Cardiac muscle cell (in vitro differentiated cells and primary cell): ENCODE data around the gene MYO1E. TPM values are rescaled to one million over a fixed set of nuclear protein-coding genes. Genes with fewer than 3 reads are reported as not detected.
"Not testable (repeated sequence)": the region's sequence is repeated elsewhere in the genome, so short reads cannot be mapped to it uniquely, and the experiment has no call there.

Experiments
- DNase-seq, 2 donors: peaks; one replicate each; pipeline versions ENCODE4 v3.0.0 to v3.0.0-alpha.2; 2010 to 2017; ENCODE audit warnings: low read depth in 1 of 2, low spot score in 1 of 2
- H3K27ac ChIP-seq: fragments of 200-600 bp; sonication (generic); 2 replicates; pipeline ENCODE4 v1.5.1; 2016
- H3K27me3 ChIP-seq: fragments of 200-600 bp; sonication (generic); 2 replicates; pipeline ENCODE4 v1.6.0; 2016; ENCODE audit warnings: control low read depth
- H3K36me3 ChIP-seq: fragments of 200-600 bp; sonication (generic); 2 replicates; pipeline ENCODE4 v1.5.1; 2016; ENCODE audit warnings: control low read depth
- H3K4me1 ChIP-seq: fragments of 200-600 bp; sonication (generic); 2 replicates; pipeline ENCODE4 v1.8.1; 2017; ENCODE audit warnings: low read depth, mild to moderate bottlenecking, mixed run types
- H3K4me3 ChIP-seq: fragments of 200-600 bp; sonication (generic); 2 replicates; pipeline ENCODE4 v1.5.1; 2016; ENCODE audit warnings: mild to moderate bottlenecking
- H3K9me3 ChIP-seq: fragments of 200-600 bp; sonication (generic); 2 replicates; pipeline ENCODE4 v1.5.1; 2017; ENCODE audit warnings: low read depth, mild to moderate bottlenecking, control low read depth
- CTCF ChIP-seq: IDR thresholded peaks from 2 replicates; pipeline ENCODE4 v1.5.1; 2012; ENCODE audit warnings: low read depth, mild to moderate bottlenecking, low read length
- polyA plus RNA-seq: library from polyadenylated mRNA; unstranded; fragments of >200 nt; fragmentation: Nextera tagmentation; extraction: Ambion mirVana; gene quantifications from 2 replicates; pipeline ENCODE4 v1.2.1, GENCODE V29; 2016
- total RNA-seq: library from RNA; depleted of rRNA; stranded (reverse); fragments of >200 nt; gene quantifications from 2 replicates; pipeline ENCODE4 v1.2.3, GENCODE V29; 2016

MYO1E gene
- total and polyA plus RNA-seq, 2 experiments from 2014 or later = 22.0 to 27.7 TPM

GRCh38 chr15:59148153-59148833 is 224.4 kb downstream of the MYO1E start:
- H3K27me3 ChIP-seq = no peaks in the 10 kb centered on the region
- TF ChIP-seq CTCF = no peak
- no peak overlapping the region for H3K27ac ChIP-seq
- peaks cover 8% of the 10 kb centered on the region for H3K36me3 ChIP-seq
- H3K4me3 ChIP-seq = no peak overlapping the region
- H3K4me1 ChIP-seq = no peaks in the 10 kb centered on the region
- peak in 1 of 2 donors; percentile 49 for DNase-seq
- H3K9me3 ChIP-seq = no peaks in the 10 kb centered on the region

- no peak for DNase-seq
- no peak overlapping the region for H3K4me3 ChIP-seq
- no peaks in the 10 kb centered on the region for H3K4me1 ChIP-seq
- H3K27ac ChIP-seq = no peak overlapping the region
- no peaks in the 10 kb centered on the region for H3K27me3 ChIP-seq
- no peak for TF ChIP-seq CTCF
- H3K9me3 ChIP-seq = no peaks in the 10 kb centered on the region
- H3K36me3 ChIP-seq = peaks cover 8% of the 10 kb centered on the region
Observed at GRCh38 chr15:59147666-59148065, 225.0 kb downstream of the MYO1E start.

GRCh38 chr15:59144594-59144993 is 228.1 kb downstream of the MYO1E start:
- not testable (repeated sequence) for H3K36me3 ChIP-seq, H3K27ac ChIP-seq, H3K9me3 ChIP-seq, H3K4me3 ChIP-seq, H3K27me3 ChIP-seq, H3K4me1 ChIP-seq
- peak; percentile 18 for TF ChIP-seq CTCF
- DNase-seq = peak in 1 of 2 donors; percentile 30

- Histone ChIP-seq H3K36me3 (peaks cover 1% of the 10 kb centered on the region), H3K9me3 (no peaks in the 10 kb centered on the region), H3K27ac (no peak overlapping the region), H3K27me3 (no peaks in the 10 kb centered on the region), H3K4me1 (no peaks in the 10 kb centered on the region), H3K4me3 (no peak overlapping the region)
- DNase-seq = no peak
- TF ChIP-seq CTCF = no peak
Observed at GRCh38 chr15:59143281-59143680, 229.4 kb downstream of the MYO1E start.

- Histone ChIP-seq H3K36me3 (peaks cover 7% of the 10 kb centered on the region), H3K9me3 (no peaks in the 10 kb centered on the region), H3K4me3 (no peak overlapping the region), H3K27me3 (no peaks in the 10 kb centered on the region), H3K4me1 (no peaks in the 10 kb centered on the region), H3K27ac (no peak overlapping the region)
- DNase-seq = peak in 1 of 2 donors; percentile 6
- TF ChIP-seq CTCF = no peak
Observed at GRCh38 chr15:59140422-59141226, 232.0 kb downstream of the MYO1E start.
